Cerebellar nuclear complex (tissue), 1 donor: ENCODE results near the gene FBXO5.
A peak's percentile ranks its signal among the peaks of the same experiment; 100 is the strongest.
"Not testable (repeated sequence)": the region's sequence is repeated elsewhere in the genome, so short reads cannot be mapped to it uniquely, and the experiment has no call there.

Experiments used
- DNase-seq, 2 experiments: peaks; one replicate each; lab custom pipeline; 2025; lab: John Stamatoyannopoulos, UW

FBXO5 gene

GRCh38 chr6:152982904-152983636, at the start of gene FBXO5:
TSS of gene FBXO5 (minus strand) at chr6:152983041. CDS start at chr6:152982959, 82 bp downstream.
- peak; percentile 54 to 90 for DNase-seq

GRCh38 chr6:153032255-153032882, 49.5 kb upstream of the FBXO5 start:
- DNase-seq = no peak

- DNase-seq = no peak
These were observed 48.6 kb upstream of the FBXO5 start for GRCh38 chr6:153031335-153031955.

GRCh38 chr6:153028963-153029362, 46.1 kb upstream of the FBXO5 start:
- DNase-seq = no peak

GRCh38 chr6:153028286-153028685, 45.4 kb upstream of the FBXO5 start:
- no peak for DNase-seq

- no peak for DNase-seq
These were observed 44.6 kb upstream of the FBXO5 start for GRCh38 chr6:153027480-153027879.

- no peak for DNase-seq
These were observed 41.8 kb upstream of the FBXO5 start for GRCh38 chr6:153024709-153025017.

GRCh38 chr6:153023977-153024708, 41.3 kb upstream of the FBXO5 start:
- DNase-seq = peak in 1 of 2 experiments; percentile 28

GRCh38 chr6:153018355-153018754, 35.5 kb upstream of the FBXO5 start:
- DNase-seq = no peak

- DNase-seq = no peak
These were observed 34.0 kb upstream of the FBXO5 start for GRCh38 chr6:153016846-153017245.

- DNase-seq = no peak
These were observed 32.3 kb upstream of the FBXO5 start for GRCh38 chr6:153015094-153015640.

GRCh38 chr6:153013438-153013837, 30.6 kb upstream of the FBXO5 start:
- DNase-seq = no peak

- DNase-seq = no peak
These were observed 30.0 kb upstream of the FBXO5 start for GRCh38 chr6:153012856-153013255.

- DNase-seq = no peak
These were observed 20.5 kb upstream of the FBXO5 start for GRCh38 chr6:153003366-153003690.

- peak; percentile 63 to 84 for DNase-seq
These were observed 19.9 kb upstream of the FBXO5 start, which contains the start of gene MTRF1L for GRCh38 chr6:153002613-153003365. TSS of gene MTRF1L (minus strand) at chr6:153002709. CDS start at chr6:153002685, 24 bp downstream.

GRCh38 chr6:153001767-153002612, 19.1 kb upstream of the FBXO5 start:
- DNase-seq = no peak

GRCh38 chr6:153000790-153001189, 17.9 kb upstream of the FBXO5 start:
- not testable (repeated sequence) for DNase-seq

- DNase-seq = no peak
These were observed 17.4 kb upstream of the FBXO5 start for GRCh38 chr6:153000243-153000642.

GRCh38 chr6:152999538-152999937, 16.7 kb upstream of the FBXO5 start:
- not testable (repeated sequence) for DNase-seq

- no peak for DNase-seq
These were observed 11.0 kb upstream of the FBXO5 start for GRCh38 chr6:152993847-152994246.

GRCh38 chr6:152993431-152993830, 10.6 kb upstream of the FBXO5 start:
- no peak for DNase-seq
